K562 (cell line): ENCODE measurements around the gene PTGR3.

ENCODE experiments used
- ATF2 ChIP-seq: sonication (generic); formaldehyde crosslinking; IDR thresholded peaks from 2 replicates; pipeline ENCODE4 v1.8.1; 2022; ENCODE audit warnings: missing genetic modification reagents
- CTCF ChIP-seq, 3 experiments: IDR thresholded peaks in 2 of 3; conservative IDR thresholded peaks in 1 of 3; 2 replicates each; pipeline ENCODE4 v1.5.1; 2011 to 2012; ENCODE audit warnings: low read length in 3 of 3, mild to moderate bottlenecking in 3 of 3, control low read depth in 2 of 3, improper control_type of control experiment in 1 of 3, inconsistent platforms in 1 of 3, low read depth in 1 of 3, mixed read lengths in 1 of 3, moderate library complexity in 1 of 3; ENCODE audit not compliant: insufficient read depth in 2 of 3
- E4F1 ChIP-seq: fragments of 250-450 bp; sonication (Bioruptor Pico); IDR thresholded peaks from 2 replicates; pipeline ENCODE4 v1.5.0; 2021; ENCODE audit warnings: mild to moderate bottlenecking, borderline replicate concordance
- MAX ChIP-seq: sonication (generic); formaldehyde crosslinking; IDR thresholded peaks from 2 replicates; pipeline ENCODE4 v1.9.0; 2022; ENCODE audit warnings: mild to moderate bottlenecking, missing genetic modification reagents
- RCOR1 ChIP-seq, 2 experiments: IDR thresholded peaks; 2 replicates each; pipeline ENCODE4 v1.6.1; 2012; ENCODE audit warnings: low read depth in 2 of 2, low read length in 2 of 2, borderline replicate concordance in 1 of 2, improper control_type of control experiment in 1 of 2
- RREB1 ChIP-seq: fragments of 250-450 bp; sonication (Bioruptor Pico); IDR thresholded peaks from 2 replicates; pipeline ENCODE4 v1.4.0; 2020
- SIN3A ChIP-seq, 2 experiments: fragments of 150-350 bp in 1 of 2; IDR thresholded peaks; 2 replicates each; pipeline ENCODE4 v1.6.1; 2011 to 2016; ENCODE audit warnings: borderline replicate concordance in 2 of 2, low read depth in 2 of 2, low read length in 2 of 2, mild to moderate bottlenecking in 2 of 2, moderate library complexity in 2 of 2; ENCODE audit not compliant: control insufficient read depth in 1 of 2

- no peak for TF ChIP-seq RREB1 (CRISPR knock-in tag)
- no peak for TF ChIP-seq E4F1 (CRISPR knock-in tag)
- TF ChIP-seq RCOR1 (IDR thresholded peaks at IDR 0.05; ENCODE audit: borderline replicate concordance in 1 of 2, low read depth in 2 of 2, low read length in 2 of 2) = no peak
- TF ChIP-seq MAX (CRISPR knock-in tag) = no peak
- no peak for TF ChIP-seq ATF2 (CRISPR knock-in tag)
- TF ChIP-seq SIN3A (IDR thresholded peaks at IDR 0.05; ENCODE audit: borderline replicate concordance in 2 of 2, control insufficient read depth in 1 of 2, low read depth in 2 of 2, low read length in 2 of 2) = no peak
- TF ChIP-seq CTCF (IDR thresholded peaks at IDR 0.05 in 2 of 3, conservative IDR thresholded peaks at IDR 0.05 in 1 of 3; ENCODE audit: insufficient read depth in 2 of 3, low read depth in 1 of 3, low read length in 3 of 3) = no peak
These were observed 2.3 kb downstream of the PTGR3 start for GRCh38 chr18:75206452-75207309.
